ENCODE data around the gene SMAP2. TPM values are rescaled to one million over a fixed set of nuclear protein-coding genes. Genes with fewer than 3 reads are reported as not detected.

SMAP2 gene
- total and polyA plus RNA-seq, 10 of the 15 experiments (the other 5 are each of a cell fraction or from before 2014, with no cell fraction given), result 33.4 to 177 (median 105) TPM

- no peak for TF ChIP-seq NFYA (IDR thresholded peaks at IDR 0.05; ENCODE audit: borderline replicate concordance, low read depth, low read length)
- TF ChIP-seq PBX3 (IDR thresholded peaks at IDR 0.05; ENCODE audit: insufficient replicate concordance, low read depth, low read length), result no peak
- TF ChIP-seq FOXK2 (IDR thresholded peaks at IDR 0.05), result no peak
- no peak for TF ChIP-seq E4F1 (IDR thresholded peaks at IDR 0.05; ENCODE audit: borderline replicate concordance, partially characterized antibody)
- TF ChIP-seq ATF2 (IDR thresholded peaks at IDR 0.05; ENCODE audit: low read length), result peak; percentile 41
- no peak for TF ChIP-seq BRCA1 (IDR thresholded peaks at IDR 0.05; ENCODE audit: low read depth, low read length)
- no peak for TF ChIP-seq WRNIP1 (IDR thresholded peaks at IDR 0.05; ENCODE audit: borderline replicate concordance, low read depth, low read length)
- TF ChIP-seq POU2F2 (IDR thresholded peaks at IDR 0.05; ENCODE audit: borderline replicate concordance, low read depth, low read length), result peak; percentile 75; the same call in 1 of the 3 replicates
- 0 out of 2 replicates have a peak, but pooled peaks have one; percentile 27 for TF ChIP-seq LARP7 (IDR thresholded peaks at IDR 0.05)
- no peak; the same call in 1 of the 2 replicates for TF ChIP-seq NFIC (IDR thresholded peaks at IDR 0.05; ENCODE audit: low read depth, low read length)
- 0 out of 2 replicates have a peak, but pooled peaks have one; percentile 24 for TF ChIP-seq SIN3A (IDR thresholded peaks at IDR 0.05; ENCODE audit: low read depth, low read length)
- TF ChIP-seq E2F8 (IDR thresholded peaks at IDR 0.05; ENCODE audit: low read depth, partially characterized antibody), result no peak
- TF ChIP-seq CEBPB (IDR thresholded peaks at IDR 0.05; ENCODE audit: borderline replicate concordance in 1 of 2, low read depth in 2 of 2, low read length in 2 of 2), result peak in 1 of 2 experiments; percentile 57; a peak in 1 of 4 replicates
- TF ChIP-seq ZNF274 (IDR thresholded peaks at IDR 0.05; ENCODE audit: insufficient read depth, insufficient read length), result no peak
- TF ChIP-seq ZBTB33 (IDR thresholded peaks at IDR 0.05), result no peak
- TF ChIP-seq NFYB (IDR thresholded peaks at IDR 0.05; ENCODE audit: insufficient read depth, low read depth, low read length), result no peak
- TF ChIP-seq PKNOX1 (IDR thresholded peaks at IDR 0.05), result peak; percentile 70
Measured at GRCh38 chr1:40381268-40382107, 8.0 kb downstream of the SMAP2 start (continued).

Measured in GM12878 (cell line).